ENCODE measurements around the gene NOTCH4. TPM values are rescaled to one million over a fixed set of nuclear protein-coding genes. Genes with fewer than 3 reads are reported as not detected.
"Not testable (repeated sequence)": the region's sequence is repeated elsewhere in the genome, so short reads cannot be mapped to it uniquely, and the experiment has no call there.

The NOTCH4 gene
- total RNA-seq, 5 donors from 2014 or later (not counting 1 experiment from before 2014, with no cell fraction given), result 0.70 to 1.7 (median 1.1) TPM

DNA sequence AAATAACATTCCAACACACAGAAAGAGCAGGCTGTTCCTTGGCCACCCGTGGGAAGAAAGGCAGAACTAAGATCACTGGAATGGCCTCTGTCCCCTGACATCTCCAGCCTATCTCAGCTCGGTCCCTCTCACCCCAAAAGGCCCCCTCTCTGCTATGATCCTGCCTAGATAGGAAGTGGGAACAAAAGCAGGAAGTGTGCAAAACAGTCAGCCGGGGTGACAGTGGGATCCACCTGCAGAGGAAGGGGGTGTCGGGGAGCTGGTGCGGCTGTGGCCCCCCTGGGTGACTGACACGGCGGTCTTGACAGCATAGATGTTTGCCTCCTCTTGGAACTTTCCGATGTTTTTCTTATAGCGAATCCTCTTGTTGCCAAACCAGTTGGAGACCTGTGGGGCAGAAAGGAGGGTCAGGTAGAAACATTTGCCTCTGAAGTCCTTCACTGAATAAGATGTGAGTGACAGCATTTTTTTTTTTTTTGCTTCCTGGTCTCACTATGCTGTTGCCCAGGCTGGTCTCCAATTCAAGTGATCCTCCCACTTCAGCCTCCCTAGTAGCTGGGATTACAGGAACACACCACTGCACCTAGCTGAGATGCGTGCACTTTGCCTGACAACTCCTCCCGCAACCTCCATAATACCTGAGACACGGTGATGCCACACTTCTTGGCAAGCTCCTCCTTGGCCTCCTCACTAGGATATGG, 36.7 kb downstream of the NOTCH4 start:
- no peak for DNase-seq

DNA sequence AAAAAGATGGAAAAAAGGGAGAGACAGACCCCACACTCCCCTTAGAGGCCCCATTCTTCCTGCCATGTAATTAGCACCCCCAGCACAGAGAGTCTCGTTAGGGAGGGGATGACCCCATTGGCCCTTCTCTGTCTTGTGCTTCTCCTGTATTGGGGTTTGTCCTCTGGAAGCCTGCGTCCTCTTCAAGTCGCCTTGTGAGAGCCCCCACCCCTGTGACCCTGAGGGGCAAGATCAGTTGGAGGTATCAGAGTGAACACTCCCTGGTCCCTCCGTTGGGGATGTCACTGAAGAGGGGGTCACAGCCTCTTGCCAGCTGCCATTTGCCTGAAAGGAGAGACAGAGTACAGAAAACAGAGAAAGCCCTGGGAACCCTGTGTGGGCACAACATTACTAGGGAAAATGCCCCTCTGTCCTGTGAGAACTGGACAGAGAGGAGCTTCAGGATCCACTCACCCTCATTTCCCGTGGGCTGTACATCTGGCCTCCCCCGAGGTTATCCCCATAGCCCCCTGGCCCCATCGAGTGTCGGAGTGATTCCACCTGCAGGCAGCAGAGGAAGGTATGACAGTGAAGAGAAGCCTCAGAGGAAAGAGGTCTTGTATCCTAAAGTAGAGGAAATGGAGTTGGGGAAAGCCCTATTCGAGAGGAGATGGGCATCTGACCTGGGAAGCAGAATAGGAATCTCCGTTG, 37.6 kb downstream of the NOTCH4 start:
- H3K9me3 ChIP-seq; CTCF ChIA-PET; DNase-seq; POLR2A ChIA-PET; H3K9me3 Mint-ChIP-seq; H3K27me3 ChIP-seq (replicated peaks in 1 of 2; ENCODE audit: control insufficient read depth in 2 of 2, extremely low read depth in 1 of 2, insufficient read depth in 2 of 2, low read length in 1 of 2); H3K4me3 ChIP-seq (ENCODE audit: control insufficient read depth in 1 of 2, extremely low read depth in 1 of 2, low read length in 1 of 2); H3K27me3 Mint-ChIP-seq; ATAC-seq (replicated peaks in 1 of 4): not testable (repeated sequence)
- peak overlapping the region; percentile 49 to 97 (median 55) for H3K4me3 Mint-ChIP-seq
- H3K27ac Mint-ChIP-seq, result peak overlapping the region; percentile 95 to 98
- H3K4me1 ChIP-seq (ENCODE audit: control insufficient read depth in 1 of 2, extremely low read depth in 1 of 2, insufficient read depth in 2 of 2, low read length in 2 of 2), result peaks cover 14 to 75% of the 10 kb centered on the region in 2 experiments
- H3K27ac ChIP-seq (ENCODE audit: low read length), result peak overlapping the region; percentile 75
- peaks cover 41% of the 10 kb centered on the region for H3K36me3 Mint-ChIP-seq
- peaks cover 54 to 65% (median 54%) of the 10 kb centered on the region in 3 donors for H3K4me1 Mint-ChIP-seq
- 70% methylated on average over 2 of the region's 10 CpGs for WGBS (ENCODE audit: insufficient coverage)
- H3K36me3 ChIP-seq (ENCODE audit: control insufficient read depth in 2 of 2, extremely low read depth in 1 of 2, insufficient read depth in 1 of 2, low read length in 1 of 2), result peaks cover 4 to 65% of the 10 kb centered on the region in 2 donors

More for the DNA sequence above, 36.7 kb downstream of the NOTCH4 start:
- H3K9me3 ChIP-seq, result no peaks in the 10 kb centered on the region
- peaks cover 4 to 59% of the 10 kb centered on the region in 2 donors for H3K36me3 ChIP-seq (ENCODE audit: control insufficient read depth in 2 of 2, extremely low read depth in 1 of 2, insufficient read depth in 1 of 2, low read length in 1 of 2)
- POLR2A ChIA-PET, result interaction anchor here in 1 of 2 donors (0.6 kb wide), 1 partner anchor 1320 kb away, joined by 5 read pairs; no protein-coding TSS in a partner anchor
- H3K27me3 ChIP-seq (replicated peaks in 1 of 2; ENCODE audit: control insufficient read depth in 2 of 2, extremely low read depth in 1 of 2, insufficient read depth in 2 of 2, low read length in 1 of 2), result no peaks in the 10 kb centered on the region
- H3K27ac Mint-ChIP-seq, result peak overlapping the region; percentile 95 to 98
- ATAC-seq (replicated peaks in 1 of 4), result no peak
- CTCF ChIA-PET, result no interaction called here
- no peaks in the 10 kb centered on the region for H3K9me3 Mint-ChIP-seq
- H3K36me3 Mint-ChIP-seq, result peaks cover 46% of the 10 kb centered on the region
- H3K4me3 Mint-ChIP-seq, result peak overlapping the region; percentile 49 to 97 (median 55)
- H3K4me3 ChIP-seq (ENCODE audit: control insufficient read depth in 1 of 2, extremely low read depth in 1 of 2, low read length in 1 of 2), result peak overlapping the region in 1 of 2 donors; percentile 2
- H3K27ac ChIP-seq (ENCODE audit: low read length), result peak overlapping the region; percentile 75
- H3K4me1 ChIP-seq (ENCODE audit: control insufficient read depth in 1 of 2, extremely low read depth in 1 of 2, insufficient read depth in 2 of 2, low read length in 2 of 2), result peaks cover 14 to 73% of the 10 kb centered on the region in 2 experiments
- H3K4me1 Mint-ChIP-seq, result peaks cover 51 to 62% (median 52%) of the 10 kb centered on the region in 3 donors
- WGBS (ENCODE audit: insufficient coverage), result 23% methylated on average over 4 of the region's 12 CpGs
- no peaks in the 10 kb centered on the region for H3K27me3 Mint-ChIP-seq

DNA sequence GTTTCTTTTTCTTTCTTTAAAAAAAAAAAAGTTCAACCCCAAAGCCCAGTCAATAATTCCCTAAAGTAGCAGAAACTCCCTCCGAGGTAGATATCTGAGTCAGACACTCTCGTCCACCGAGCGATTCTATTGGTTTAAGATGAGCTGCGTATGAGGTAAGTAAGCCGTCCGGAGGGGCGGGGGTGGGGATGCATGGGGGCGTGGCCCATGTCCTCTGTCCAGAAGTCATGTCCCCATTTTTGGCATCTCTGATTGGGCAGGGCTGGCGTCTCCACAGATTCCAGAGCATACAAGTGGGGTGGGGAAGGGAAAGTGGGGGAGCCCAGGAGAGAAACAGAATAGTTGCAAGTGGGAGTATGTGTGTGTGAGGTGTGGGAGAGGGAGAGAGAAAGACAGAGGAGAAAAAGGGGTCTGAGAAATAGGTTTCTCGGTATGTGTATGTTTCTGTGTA, 38.2 kb downstream of the NOTCH4 start:
- peak in 1 of 4 experiments; percentile 39 for ATAC-seq (replicated peaks in 1 of 4)
- peak overlapping the region in 1 of 3 donors; percentile 97 for H3K4me3 Mint-ChIP-seq
- CTCF ChIA-PET, result interaction anchor here in 1 of 2 donors (0.6 kb wide), 1 partner anchor 26 kb away, joined by 3 read pairs; no protein-coding TSS in a partner anchor
- POLR2A ChIA-PET; H3K27me3 ChIP-seq (replicated peaks in 1 of 2; ENCODE audit: control insufficient read depth in 2 of 2, extremely low read depth in 1 of 2, insufficient read depth in 2 of 2, low read length in 1 of 2); H3K9me3 Mint-ChIP-seq; H3K9me3 ChIP-seq; H3K27me3 Mint-ChIP-seq; H3K4me3 ChIP-seq (ENCODE audit: control insufficient read depth in 1 of 2, extremely low read depth in 1 of 2, low read length in 1 of 2): not testable (repeated sequence)
- Histone ChIP-seq H3K4me1 (ENCODE audit: control insufficient read depth in 1 of 2, extremely low read depth in 1 of 2, insufficient read depth in 2 of 2, low read length in 2 of 2) (peaks cover 14 to 69% of the 10 kb centered on the region in 2 experiments), H3K36me3 (ENCODE audit: control insufficient read depth in 2 of 2, extremely low read depth in 1 of 2, insufficient read depth in 1 of 2, low read length in 1 of 2) (peaks cover 4 to 65% of the 10 kb centered on the region in 2 donors), H3K27ac (ENCODE audit: low read length) (peak overlapping the region; percentile 75)
- peak in 9 of 35 experiments; percentile 19 to 70 (median 32) for DNase-seq
- peak overlapping the region; percentile 95 to 98 for H3K27ac Mint-ChIP-seq
- peaks cover 56 to 67% (median 60%) of the 10 kb centered on the region in 3 donors for H3K4me1 Mint-ChIP-seq
- peaks cover 43% of the 10 kb centered on the region for H3K36me3 Mint-ChIP-seq
- 30% methylated on average over 2 of the region's 11 CpGs for WGBS (ENCODE audit: insufficient coverage)

DNA sequence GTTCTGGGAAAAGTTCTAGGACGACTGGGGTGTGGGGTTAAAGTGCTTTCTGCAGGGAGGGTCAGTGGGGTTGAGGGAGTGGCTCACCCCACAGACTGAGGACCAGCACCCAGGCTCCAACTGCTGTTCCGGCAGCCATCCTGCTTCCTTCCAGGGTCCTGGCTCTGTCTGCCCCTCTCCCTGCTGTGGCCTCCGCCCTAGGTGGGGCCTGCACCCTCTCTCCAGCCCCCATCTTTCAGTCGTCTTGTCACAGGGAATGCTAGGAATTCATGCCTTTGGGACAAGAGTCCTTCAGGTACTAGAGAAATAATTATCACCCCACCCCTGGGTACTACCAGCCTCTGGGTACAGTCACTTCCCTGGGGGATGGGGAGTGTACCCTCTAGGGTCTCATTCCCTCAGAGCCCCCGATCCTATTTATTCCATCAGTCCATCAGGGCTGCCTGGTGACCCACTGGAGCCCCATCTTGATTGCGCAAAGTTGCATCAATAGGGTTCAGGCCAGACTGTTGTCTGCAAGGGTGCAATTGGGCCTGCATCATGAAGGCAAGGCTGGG, 39.7 kb downstream of the NOTCH4 start, which contains the start of gene AGER:
AGER (minus strand) TSS at position 170 of the 557 bp plus-strand sequence; CDS start at position 139, 31 bp downstream.
- no peak within 1 kb of the TSS for H3K4me3 ChIP-seq (ENCODE audit: control insufficient read depth in 1 of 2, extremely low read depth in 1 of 2, low read length in 1 of 2)
- WGBS (ENCODE audit: insufficient coverage), result 95% methylated on average over 5 of the region's 6 CpGs
- no peaks in the 10 kb centered on the region for H3K27me3 Mint-ChIP-seq
- H3K36me3 Mint-ChIP-seq, result peaks cover 46% of the 10 kb centered on the region
- DNase-seq (no peak), ATAC-seq (replicated peaks in 1 of 4) (no peak)
- H3K27ac Mint-ChIP-seq, result peak within 1 kb of the TSS; percentile 66 to 73
- peak within 1 kb of the TSS; percentile 61 for H3K27ac ChIP-seq (ENCODE audit: low read length)
- ChIA-PET POLR2A (no interaction called here), CTCF (no interaction called here)
- H3K9me3 Mint-ChIP-seq, result no peaks in the 10 kb centered on the region
- no peaks in the 10 kb centered on the region for H3K27me3 ChIP-seq (replicated peaks in 1 of 2; ENCODE audit: control insufficient read depth in 2 of 2, extremely low read depth in 1 of 2, insufficient read depth in 2 of 2, low read length in 1 of 2)
- H3K4me1 ChIP-seq (ENCODE audit: control insufficient read depth in 1 of 2, extremely low read depth in 1 of 2, insufficient read depth in 2 of 2, low read length in 2 of 2), result peaks cover 16 to 72% of the 10 kb centered on the region in 2 experiments
- H3K36me3 ChIP-seq (ENCODE audit: control insufficient read depth in 2 of 2, extremely low read depth in 1 of 2, insufficient read depth in 1 of 2, low read length in 1 of 2), result peaks cover 4 to 73% of the 10 kb centered on the region in 2 donors
- no peaks in the 10 kb centered on the region for H3K9me3 ChIP-seq
- H3K4me3 Mint-ChIP-seq, result no peak within 1 kb of the TSS
- H3K4me1 Mint-ChIP-seq, result peaks cover 68 to 81% (median 74%) of the 10 kb centered on the region in 3 donors

DNA sequence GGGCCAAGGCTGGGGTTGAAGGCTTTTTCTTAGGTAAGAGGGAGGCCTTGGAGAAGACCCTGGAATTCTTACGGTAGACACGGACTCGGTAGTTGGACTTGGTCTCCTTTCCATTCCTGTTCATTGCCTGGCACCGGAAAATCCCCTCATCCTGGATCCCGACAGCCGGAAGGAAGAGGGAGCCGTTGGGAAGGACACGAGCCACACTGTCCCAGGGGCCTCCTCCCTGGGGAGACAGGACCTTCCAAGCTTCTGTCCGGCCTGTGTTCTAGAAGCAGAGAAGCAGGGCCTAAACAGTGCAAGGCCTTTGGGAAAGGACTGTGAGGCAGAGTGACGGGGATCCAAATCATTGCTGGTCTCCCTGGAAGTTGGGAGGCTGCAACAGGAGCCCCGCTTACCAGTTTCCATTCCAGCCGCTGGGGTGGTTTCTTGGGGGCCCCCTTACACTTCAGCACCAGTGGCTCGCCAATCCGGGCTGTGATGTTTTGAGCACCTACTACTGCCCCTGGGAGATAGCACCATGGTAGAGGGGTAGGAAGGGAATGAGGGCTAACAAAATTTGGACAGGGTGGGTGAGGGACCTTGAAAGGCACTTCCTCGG, 40.3 kb downstream of the NOTCH4 start:
- Histone ChIP-seq H3K27ac (ENCODE audit: low read length) (no peak overlapping the region), H3K9me3 (no peaks in the 10 kb centered on the region), H3K4me1 (ENCODE audit: control insufficient read depth in 1 of 2, extremely low read depth in 1 of 2, insufficient read depth in 2 of 2, low read length in 2 of 2) (peaks cover 14 to 72% of the 10 kb centered on the region in 2 experiments), H3K36me3 (ENCODE audit: control insufficient read depth in 2 of 2, extremely low read depth in 1 of 2, insufficient read depth in 1 of 2, low read length in 1 of 2) (peaks cover 4 to 72% of the 10 kb centered on the region in 2 donors), H3K27me3 (replicated peaks in 1 of 2; ENCODE audit: control insufficient read depth in 2 of 2, extremely low read depth in 1 of 2, insufficient read depth in 2 of 2, low read length in 1 of 2) (no peaks in the 10 kb centered on the region), H3K4me3 (ENCODE audit: control insufficient read depth in 1 of 2, extremely low read depth in 1 of 2, low read length in 1 of 2) (no peak overlapping the region)
- DNase-seq (no peak), ATAC-seq (replicated peaks in 1 of 4) (no peak)
- ChIA-PET POLR2A (no interaction called here), CTCF (no interaction called here)
- H3K27me3 Mint-ChIP-seq, result no peaks in the 10 kb centered on the region
- peaks cover 68 to 81% (median 74%) of the 10 kb centered on the region in 3 donors for H3K4me1 Mint-ChIP-seq
- peak overlapping the region in 1 of 2 donors; percentile 66 for H3K27ac Mint-ChIP-seq
- H3K36me3 Mint-ChIP-seq, result peaks cover 40% of the 10 kb centered on the region
- H3K4me3 Mint-ChIP-seq, result no peak overlapping the region
- H3K9me3 Mint-ChIP-seq, result no peaks in the 10 kb centered on the region
- 92% methylated on average over 13 of the region's 15 CpGs for WGBS (ENCODE audit: insufficient coverage)

DNA sequence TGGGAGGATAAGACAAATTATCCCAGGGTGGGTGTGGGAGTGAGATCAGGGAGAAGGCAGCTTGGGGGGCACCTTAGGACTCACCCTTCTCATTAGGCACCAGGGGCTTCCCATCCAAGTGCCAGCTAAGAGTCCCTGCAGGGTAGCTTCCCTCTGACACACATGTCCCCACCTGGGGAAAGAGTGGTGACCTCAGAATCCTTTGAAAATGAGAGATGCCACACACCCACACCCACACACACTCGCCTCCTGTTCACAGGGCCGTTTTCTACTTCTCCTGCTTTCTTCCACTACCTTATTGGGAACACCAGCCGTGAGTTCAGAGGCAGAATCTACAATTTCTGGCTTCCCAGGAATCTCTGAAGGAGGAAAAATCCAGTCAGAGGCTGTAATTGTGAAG, 40.8 kb downstream of the NOTCH4 start:
- WGBS (ENCODE audit: insufficient coverage), result no CpG with 5 or more reads among the region's 3 CpGs
- H3K36me3 ChIP-seq (ENCODE audit: control insufficient read depth in 2 of 2, extremely low read depth in 1 of 2, insufficient read depth in 1 of 2, low read length in 1 of 2), result peaks cover 4 to 67% of the 10 kb centered on the region in 2 donors

More for the DNA sequence above, 40.8 kb downstream of the NOTCH4 start:
- peaks cover 12 to 68% of the 10 kb centered on the region in 2 experiments for H3K4me1 ChIP-seq (ENCODE audit: control insufficient read depth in 1 of 2, extremely low read depth in 1 of 2, insufficient read depth in 2 of 2, low read length in 2 of 2)
- Mint-ChIP-seq H3K36me3 (peaks cover 39% of the 10 kb centered on the region), H3K9me3 (no peaks in the 10 kb centered on the region), H3K27ac (peak overlapping the region; percentile 43 to 66), H3K4me1 (peaks cover 68 to 78% (median 69%) of the 10 kb centered on the region in 3 donors), H3K27me3 (no peaks in the 10 kb centered on the region), H3K4me3 (no peak overlapping the region)
- no peak for ATAC-seq (replicated peaks in 1 of 4)
- H3K9me3 ChIP-seq, result no peaks in the 10 kb centered on the region
- no peaks in the 10 kb centered on the region for H3K27me3 ChIP-seq (replicated peaks in 1 of 2; ENCODE audit: control insufficient read depth in 2 of 2, extremely low read depth in 1 of 2, insufficient read depth in 2 of 2, low read length in 1 of 2)
- CTCF ChIA-PET, result no interaction called here
- DNase-seq, result no peak
- POLR2A ChIA-PET, result interaction anchor here in 1 of 2 donors (0.5 kb wide), 1 partner anchor 10 kb away, joined by 3 read pairs; the partner anchor contains the start of gene GPSM3
- no peak overlapping the region for H3K27ac ChIP-seq (ENCODE audit: low read length)
- no peak overlapping the region for H3K4me3 ChIP-seq (ENCODE audit: control insufficient read depth in 1 of 2, extremely low read depth in 1 of 2, low read length in 1 of 2)
